Pancreas (tissue), 10 donors: ENCODE data around the gene TIPIN. TPM values are rescaled to one million over a fixed set of nuclear protein-coding genes. Genes with fewer than 3 reads are reported as not detected.

Experiments used
- ATAC-seq, 4 donors: fragments of 200-7000 bp; cut with Tn5 transposase; one replicate each; pipeline versions ENCODE4 v1.8.0 to v1.9.1; 2020; ENCODE audit warnings: mild to moderate bottlenecking in 4 of 4, moderate library complexity in 4 of 4
- DNase-seq, 6 donors: peaks; one replicate each; pipeline ENCODE4 v3.0.0-alpha.2; 2020
- FAIRE-seq: peaks from 2 replicates; lab custom pipeline; 2012; peaks lifted over from hg19 to GRCh38; lab: Jason Lieb, UNC
- H3K27ac ChIP-seq, 4 donors: fragments of 200-600 bp; sonication (generic); 1 replicate in 3 of 4; 2 replicates in 1 of 4; pipeline versions ENCODE4 v1.5.0 to v1.8.0; 2020
- H3K27me3 ChIP-seq, 4 donors: fragments of 200-600 bp; one replicate each; pipeline ENCODE4 v1.8.0; 2021
- H3K36me3 ChIP-seq, 3 donors: fragments of 200-600 bp; sonication (generic) in 1 of 3; one replicate each; pipeline versions ENCODE4 v1.5.0 to v1.8.0; 2020 to 2021
- H3K4me1 ChIP-seq, 3 donors: fragments of 200-600 bp; one replicate each; pipeline ENCODE4 v1.8.0; 2021
- H3K4me3 ChIP-seq, 4 donors: fragments of 200-600 bp; sonication (generic) in 2 of 4; one replicate each; pipeline versions ENCODE4 v1.5.0 to v1.8.0; 2020 to 2021
- H3K9me3 ChIP-seq, 4 donors: fragments of 200-600 bp; one replicate each; pipeline ENCODE4 v1.8.0; 2021
- WGBS, 2 donors: extraction: QIAGEN DNeasy Blood & Tissue Kit; methylation state at CpG; one replicate each; pipeline ENCODE4 v1.1.7; 2013; 5-methylcytosine and 5-hydroxymethylcytosine counted together
- intact Hi-C, 3 donors: fragments of 100-400 bp; cut with DNase I; formaldehyde crosslinking; loops; one replicate each; pipeline versions ENCODE4 v1.11.1 to v1.14.2; 2022
- polyA plus RNA-seq, 2 donors: library from polyadenylated mRNA; stranded (reverse); fragments of 200-250 nt; gene quantifications; one replicate each; pipeline ENCODE4 v1.2.3, GENCODE V29; 2013
- total RNA-seq, 6 donors: library from RNA; stranded (reverse); fragmentation: NEBNext Ultra II Directional in 4 of 6; extraction: Animal tissue kit (Norgen Biotek cat#: 25700) in 4 of 6; gene quantifications; one replicate each; pipeline versions ENCODE4 v1.2.1 to v1.2.4, GENCODE V29; 2021 to 2023
- TF ChIP-seq, protein P1 (sequence below), 4 donors: fragments of 200-600 bp; sonication (generic) in 3 of 4; IDR thresholded peaks; one replicate each; pipeline versions ENCODE4 v1.5.0 to v1.8.0; 2021; ENCODE audit warnings: antibody characterized with exemption in 4 of 4
- donor health status: healthy with polysubstance abuse.
- donor health status: DM: no; HTN: no; CAD: no; lungs with moderate emphysema.
- donor health status: DM: no; HTN: no; CAD: no.
- donor health status: control.
- donor health status: control.
- donor health status: Bipolar disorder and iron deficiency.
- donor health status: DM: yes; HTN: yes; CAD: no.
- donor health status: DM: no; HTN: no; CAD: no.
- donor health status: DM: no; HTN: no; CAD: no.
- donor health status: DM: yes; HTN: yes; CAD: no.

TIPIN gene
- total and polyA plus RNA-seq, 8 donors, result 2.5 to 5.2 (median 3.4) TPM

GRCh38 chr15:66293419-66294156 is 62.9 kb downstream of the TIPIN start, which contains the start of gene DIS3L:
TSS of gene DIS3L (plus strand) at chr15:66293568. CDS start at chr15:66293597, 29 bp downstream.
- Histone ChIP-seq H3K36me3 (no peaks in the 10 kb centered on the region), H3K4me1 (peaks cover 8 to 34% (median 25%) of the 10 kb centered on the region in 3 donors), H3K27me3 (no peaks in the 10 kb centered on the region), H3K4me3 (peak within 1 kb of the TSS; percentile 60 to 84 (median 72)), H3K9me3 (no peaks in the 10 kb centered on the region), H3K27ac (peak within 1 kb of the TSS; percentile 85 to 92 (median 91))
- ATAC-seq (peak; percentile 83 to 89 (median 86)), DNase-seq (peak; percentile 55 to 84 (median 68)), FAIRE-seq (no peak)
- WGBS, 2 donors, result 0% methylated on average over 45 to 92 of the region's 92 CpGs
- TF ChIP-seq, protein P1, sequence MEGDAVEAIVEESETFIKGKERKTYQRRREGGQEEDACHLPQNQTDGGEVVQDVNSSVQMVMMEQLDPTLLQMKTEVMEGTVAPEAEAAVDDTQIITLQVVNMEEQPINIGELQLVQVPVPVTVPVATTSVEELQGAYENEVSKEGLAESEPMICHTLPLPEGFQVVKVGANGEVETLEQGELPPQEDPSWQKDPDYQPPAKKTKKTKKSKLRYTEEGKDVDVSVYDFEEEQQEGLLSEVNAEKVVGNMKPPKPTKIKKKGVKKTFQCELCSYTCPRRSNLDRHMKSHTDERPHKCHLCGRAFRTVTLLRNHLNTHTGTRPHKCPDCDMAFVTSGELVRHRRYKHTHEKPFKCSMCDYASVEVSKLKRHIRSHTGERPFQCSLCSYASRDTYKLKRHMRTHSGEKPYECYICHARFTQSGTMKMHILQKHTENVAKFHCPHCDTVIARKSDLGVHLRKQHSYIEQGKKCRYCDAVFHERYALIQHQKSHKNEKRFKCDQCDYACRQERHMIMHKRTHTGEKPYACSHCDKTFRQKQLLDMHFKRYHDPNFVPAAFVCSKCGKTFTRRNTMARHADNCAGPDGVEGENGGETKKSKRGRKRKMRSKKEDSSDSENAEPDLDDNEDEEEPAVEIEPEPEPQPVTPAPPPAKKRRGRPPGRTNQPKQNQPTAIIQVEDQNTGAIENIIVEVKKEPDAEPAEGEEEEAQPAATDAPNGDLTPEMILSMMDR (IDR thresholded peaks at IDR 0.05), result no peak
- intact Hi-C loops, result no loop called here

- intact Hi-C loops, result no loop called here
- FAIRE-seq, result no peak
- TF ChIP-seq, protein P1 (IDR thresholded peaks at IDR 0.05), result no peak
- peak overlapping the region; percentile 85 to 92 (median 91) for H3K27ac ChIP-seq
- peak; percentile 14 to 50 (median 37) for ATAC-seq
- WGBS, 2 donors, result 5 to 8% methylated on average over 22 of the region's 22 CpGs
- peak overlapping the region; percentile 60 to 84 (median 72) for H3K4me3 ChIP-seq
- H3K9me3 ChIP-seq, result no peaks in the 10 kb centered on the region
- DNase-seq, result peak in 1 of 6 donors; percentile 15
- no peaks in the 10 kb centered on the region for H3K36me3 ChIP-seq
- H3K4me1 ChIP-seq, result peaks cover 8 to 30% (median 25%) of the 10 kb centered on the region in 3 donors
- no peaks in the 10 kb centered on the region for H3K27me3 ChIP-seq
Observed at GRCh38 chr15:66292571-66293418, 63.7 kb downstream of the TIPIN start.

DNA sequence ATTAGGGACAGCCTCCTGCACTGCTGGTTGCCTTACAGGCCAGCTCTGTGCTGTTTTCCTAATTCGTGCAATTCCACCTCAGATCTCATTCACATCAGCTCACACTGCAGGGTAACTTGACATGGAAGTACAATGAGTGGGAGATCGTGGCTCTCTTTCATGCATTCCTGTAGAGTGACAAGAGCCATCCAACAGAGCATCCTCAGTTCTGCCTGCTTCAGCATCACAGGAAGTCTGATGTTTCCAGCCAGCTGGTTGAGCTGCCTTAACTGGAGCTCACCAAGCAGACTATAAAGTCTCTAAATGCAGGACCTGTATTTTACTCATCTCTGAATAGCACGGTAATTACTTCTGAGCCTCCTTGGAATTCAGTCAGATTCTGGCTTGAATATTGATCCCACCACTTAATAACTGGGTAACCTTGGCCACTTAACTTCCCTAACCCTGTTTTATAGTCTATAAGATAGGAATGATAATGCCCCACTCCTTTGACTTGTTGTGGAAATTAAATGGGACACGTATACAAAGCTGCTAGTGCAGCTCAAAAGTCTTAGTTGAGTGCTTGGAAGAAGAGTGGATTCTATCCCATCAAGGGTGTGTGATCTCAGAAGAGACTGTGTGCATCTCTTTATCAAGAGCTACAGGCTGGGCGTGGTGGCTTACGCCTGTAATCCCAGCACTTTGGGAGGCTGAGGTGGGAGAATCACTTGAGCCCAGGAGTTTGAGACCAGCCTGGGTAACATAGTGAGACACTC is 64.5 kb downstream of the TIPIN start:
- TF ChIP-seq, protein P1 (IDR thresholded peaks at IDR 0.05), result no peak
- no peak for FAIRE-seq
- intact Hi-C loops, result no loop called here
- Histone ChIP-seq H3K4me1 (peaks cover 8 to 30% (median 25%) of the 10 kb centered on the region in 3 donors), H3K27ac (peak overlapping the region in 2 of 4 donors; percentile 92), H3K4me3 (peak overlapping the region in 1 of 4 donors; percentile 78), H3K9me3 (no peaks in the 10 kb centered on the region), H3K36me3 (no peaks in the 10 kb centered on the region), H3K27me3 (no peaks in the 10 kb centered on the region)
- WGBS, 2 donors, result 66 to 69% methylated on average over 6 of the region's 6 CpGs
- DNase-seq, result no peak
- ATAC-seq, result no peak

GRCh38 chr15:66290518-66290917 is 66.0 kb downstream of the TIPIN start:
- Histone ChIP-seq H3K36me3 (no peaks in the 10 kb centered on the region), H3K27me3 (no peaks in the 10 kb centered on the region), H3K27ac (no peak overlapping the region), H3K4me1 (peaks cover under 1 to 23% (median 21%) of the 10 kb centered on the region in 3 donors), H3K4me3 (no peak overlapping the region), H3K9me3 (no peaks in the 10 kb centered on the region)
- FAIRE-seq, result no peak
- intact Hi-C loops, result no loop called here
- no peak for DNase-seq
- TF ChIP-seq, protein P1 (IDR thresholded peaks at IDR 0.05), result no peak
- no peak for ATAC-seq
